ENCODE measurements around the gene TMEM240.
"Not testable (repeated sequence)": the region's sequence is repeated elsewhere in the genome, so short reads cannot be mapped to it uniquely, and the experiment has no call there.

TMEM240 gene

DNA sequence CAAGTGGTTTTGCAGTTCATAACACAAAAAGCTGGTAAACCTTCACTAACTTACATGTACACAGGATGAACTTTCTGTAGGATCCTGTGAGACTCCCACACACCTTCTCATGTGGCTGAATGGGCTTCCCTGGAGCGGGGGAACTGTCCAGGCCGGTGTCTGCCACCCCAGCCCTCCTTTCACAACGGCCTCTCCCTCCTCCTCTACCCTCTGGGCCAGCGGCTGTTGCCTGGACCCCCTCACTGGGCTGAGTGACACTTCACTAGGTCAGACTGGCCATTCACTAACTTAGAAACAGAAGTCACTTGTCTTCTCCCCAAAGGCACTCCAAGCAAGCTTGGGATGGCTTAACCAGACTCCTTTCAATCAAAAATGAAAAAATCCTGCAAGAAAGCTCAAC, 18.2 kb upstream of the TMEM240 start:
- ChIA-PET POLR2A (no interaction called here), CTCF (interaction anchor here (1.5 to 3.4 kb wide), 2 partner anchors 12 to 17 kb away, joined by 3 to 15 read pairs; no protein-coding TSS in a partner anchor)
- TF ChIP-seq, protein P1, sequence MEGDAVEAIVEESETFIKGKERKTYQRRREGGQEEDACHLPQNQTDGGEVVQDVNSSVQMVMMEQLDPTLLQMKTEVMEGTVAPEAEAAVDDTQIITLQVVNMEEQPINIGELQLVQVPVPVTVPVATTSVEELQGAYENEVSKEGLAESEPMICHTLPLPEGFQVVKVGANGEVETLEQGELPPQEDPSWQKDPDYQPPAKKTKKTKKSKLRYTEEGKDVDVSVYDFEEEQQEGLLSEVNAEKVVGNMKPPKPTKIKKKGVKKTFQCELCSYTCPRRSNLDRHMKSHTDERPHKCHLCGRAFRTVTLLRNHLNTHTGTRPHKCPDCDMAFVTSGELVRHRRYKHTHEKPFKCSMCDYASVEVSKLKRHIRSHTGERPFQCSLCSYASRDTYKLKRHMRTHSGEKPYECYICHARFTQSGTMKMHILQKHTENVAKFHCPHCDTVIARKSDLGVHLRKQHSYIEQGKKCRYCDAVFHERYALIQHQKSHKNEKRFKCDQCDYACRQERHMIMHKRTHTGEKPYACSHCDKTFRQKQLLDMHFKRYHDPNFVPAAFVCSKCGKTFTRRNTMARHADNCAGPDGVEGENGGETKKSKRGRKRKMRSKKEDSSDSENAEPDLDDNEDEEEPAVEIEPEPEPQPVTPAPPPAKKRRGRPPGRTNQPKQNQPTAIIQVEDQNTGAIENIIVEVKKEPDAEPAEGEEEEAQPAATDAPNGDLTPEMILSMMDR (IDR thresholded peaks at IDR 0.05; ENCODE audit: control extremely low read depth, extremely low read depth, low read depth, missing control alignments): no peak
- DNase-seq (ENCODE audit: extremely low spot score): no peak

DNA sequence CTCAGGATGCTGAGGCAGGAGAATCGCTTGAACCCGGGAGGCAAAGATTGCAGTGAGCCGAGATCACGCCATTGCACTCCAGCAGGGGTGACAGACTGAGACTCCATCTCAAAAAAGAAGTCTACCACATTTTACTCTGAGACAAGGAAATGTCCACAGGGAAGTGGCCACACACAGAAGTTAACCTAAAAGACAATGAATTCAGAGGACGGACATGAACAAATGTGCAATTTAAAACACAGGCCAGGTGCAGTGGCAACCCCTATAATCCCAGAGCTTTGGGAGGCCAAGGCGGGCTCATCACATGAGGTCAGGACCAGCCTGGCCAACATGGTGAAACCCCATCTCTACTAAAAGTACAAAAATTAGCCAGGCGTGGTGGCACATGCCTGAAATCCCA, 17.3 kb upstream of the TMEM240 start:
- POLR2A ChIA-PET; DNase-seq (ENCODE audit: extremely low spot score): not testable (repeated sequence)
- CTCF ChIA-PET: interaction anchor here (0.8 to 3.4 kb wide), 3 partner anchors 11 to 16 kb away, joined by 3 to 15 read pairs (median 3); no protein-coding TSS in a partner anchor

- DNase-seq (ENCODE audit: extremely low spot score); POLR2A ChIA-PET: not testable (repeated sequence)
- CTCF ChIA-PET: interaction anchor here (2.7 kb wide), 1 partner anchor 11 kb away, joined by 13 read pairs; no protein-coding TSS in a partner anchor
Observed at GRCh38 chr1:1556961-1557360, 16.5 kb upstream of the TMEM240 start.

DNA sequence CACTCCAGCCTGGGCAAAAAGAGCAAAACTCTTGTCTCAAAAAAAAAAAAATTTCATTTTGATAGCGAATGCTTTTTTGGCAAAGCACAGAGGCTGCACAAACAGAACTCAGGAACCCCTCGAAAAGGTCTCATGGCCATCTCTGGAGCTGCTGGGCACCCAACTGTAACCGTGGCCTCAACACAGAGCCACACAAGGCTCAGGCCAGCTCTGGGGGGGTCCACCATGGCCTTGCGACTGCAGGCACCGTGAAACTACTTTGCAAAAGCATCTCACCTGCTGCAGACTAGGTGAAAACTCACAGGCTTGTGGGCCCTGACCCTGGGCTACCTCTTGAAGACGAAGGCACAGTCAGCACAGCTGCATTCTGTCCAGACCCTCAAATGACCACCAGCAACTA, 16.1 kb upstream of the TMEM240 start:
- ChIA-PET POLR2A (no interaction called here), CTCF (interaction anchor here (2.7 kb wide), 1 partner anchor 11 kb away, joined by 13 read pairs; no protein-coding TSS in a partner anchor)
- TF ChIP-seq, protein P1 (IDR thresholded peaks at IDR 0.05; ENCODE audit: control extremely low read depth, extremely low read depth, low read depth, missing control alignments): no peak
- DNase-seq (ENCODE audit: extremely low spot score): no peak

- CTCF ChIA-PET: interaction anchor here (1.1 to 2.7 kb wide), 2 partner anchors 10 kb away, joined by 3 to 13 read pairs; no protein-coding TSS in a partner anchor
- POLR2A ChIA-PET: no interaction called here
- TF ChIP-seq, protein P1 (IDR thresholded peaks at IDR 0.05; ENCODE audit: control extremely low read depth, extremely low read depth, low read depth, missing control alignments): no peak
- DNase-seq (ENCODE audit: extremely low spot score): no peak
Observed at GRCh38 chr1:1554926-1555915, 14.8 kb upstream of the TMEM240 start.

GRCh38 chr1:1554550-1554925, 14.1 kb upstream of the TMEM240 start:
- no peak for DNase-seq (ENCODE audit: extremely low spot score)
- TF ChIP-seq, protein P1 (IDR thresholded peaks at IDR 0.05; ENCODE audit: control extremely low read depth, extremely low read depth, low read depth, missing control alignments): no peak
- CTCF ChIA-PET: interaction anchor here (1.1 to 2.7 kb wide), 3 partner anchors 9 to 13 kb away, joined by 3 to 13 read pairs (median 3); no protein-coding TSS in a partner anchor
- POLR2A ChIA-PET: no interaction called here

DNA sequence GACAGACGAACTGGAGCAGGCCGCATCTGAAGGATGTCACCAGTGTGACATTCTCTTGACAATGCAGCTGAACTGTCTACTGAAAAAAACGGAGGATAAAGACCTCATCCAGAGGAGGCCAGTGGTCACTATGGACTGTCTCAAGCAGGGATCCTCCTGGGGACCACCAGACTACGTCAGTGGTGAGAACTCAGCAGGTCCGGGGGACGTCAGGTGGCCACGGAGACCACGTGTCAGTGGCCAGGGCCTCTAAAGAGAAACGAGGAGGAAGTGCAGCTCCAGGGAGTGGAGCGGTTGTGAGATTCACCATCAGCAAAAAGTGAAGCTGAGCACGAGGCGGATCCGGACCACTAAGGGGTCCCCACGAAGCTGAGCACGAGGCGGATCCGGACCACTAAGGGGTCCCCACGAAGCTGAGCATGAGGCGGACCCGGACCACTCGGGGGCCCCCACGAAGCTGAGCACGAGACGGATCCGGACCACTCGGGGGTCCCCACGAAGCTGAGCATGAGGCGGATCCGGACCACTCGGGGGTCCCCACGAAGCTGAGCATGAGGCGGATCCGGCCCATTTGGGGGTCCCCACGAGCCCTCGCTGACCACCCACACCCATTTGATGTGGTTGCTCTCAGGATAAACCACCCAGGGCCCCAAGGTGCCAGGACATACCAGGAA, 13.5 kb upstream of the TMEM240 start:
- ChIA-PET CTCF (interaction anchor here (1.1 to 1.7 kb wide), 3 partner anchors 12 to 22 kb away, joined by 3 read pairs; no protein-coding TSS in a partner anchor), POLR2A (interaction anchor here (0.6 kb wide), 1 partner anchor 1086 kb away, joined by 4 read pairs; no protein-coding TSS in a partner anchor)
- TF ChIP-seq, protein P1 (IDR thresholded peaks at IDR 0.05; ENCODE audit: control extremely low read depth, extremely low read depth, low read depth, missing control alignments): no peak
- DNase-seq (ENCODE audit: extremely low spot score): no peak
